ENCODE data around the gene RPL19. TPM values are rescaled to one million over a fixed set of nuclear protein-coding genes. Genes with fewer than 3 reads are reported as not detected.

RPL19 gene
- total and polyA plus RNA-seq, 2 donors (not counting 3 experiments of a cell fraction or from before 2014, with no cell fraction given), result 1,802 to 1,958 TPM

GRCh38 chr17:39196241-39196807 lies 3.8 kb upstream of the RPL19 start:
- no peaks in the 10 kb centered on the region for H3K9me3 ChIP-seq (replicated peaks; ENCODE audit: control insufficient read depth, insufficient read depth, low read length)
- DNase-seq (ENCODE audit: low read depth, low spot score) (no peak), FAIRE-seq (no peak)
- H3K9me1 ChIP-seq (replicated peaks; ENCODE audit: control insufficient read depth, extremely low read depth, insufficient read depth, low read length), result no peaks in the 10 kb centered on the region
- H3K4me2 ChIP-seq (ENCODE audit: insufficient read depth, low read length), result peak overlapping the region; percentile 44
- POLR2A ChIA-PET, result interaction anchor here (0.6 kb wide), 1 partner anchor 373 kb away, joined by 4 read pairs; no protein-coding TSS in a partner anchor
- H3K27me3 ChIP-seq (ENCODE audit: control insufficient read depth in 2 of 2, insufficient read depth in 2 of 2, low read length in 2 of 2), result no peaks in the 10 kb centered on the region
- intact Hi-C loops (cut with micrococcal nuclease), result no loop called here
- H2AFZ ChIP-seq (ENCODE audit: low read depth, low read length), result no peak overlapping the region
- no TSS peak for BruUV-seq (replicated peaks)
- CTCF ChIA-PET, result interaction anchor here (0.7 to 3.0 kb wide), 7 partner anchors 18 to 43 kb away, joined by 3 to 14 read pairs (median 6); no protein-coding TSS in a partner anchor
- peaks cover 30% of the 10 kb centered on the region for H3K79me2 ChIP-seq (ENCODE audit: control insufficient read depth, insufficient read depth, low read length)
- dilution Hi-C loops (cut with MboI; ENCODE audit: extremely low pct_ligation_motif_present, low sequenced_read_pairs), result no loop called here
- no peak overlapping the region for H3K9ac ChIP-seq (replicated peaks; ENCODE audit: extremely low read depth, insufficient read depth, low read length)
- H3K36me3 ChIP-seq (ENCODE audit: control insufficient read depth in 2 of 2, extremely low read depth in 1 of 2, insufficient read depth in 2 of 2, low read length in 2 of 2), result peaks cover 2 to 15% of the 10 kb centered on the region in 2 experiments
- no peak overlapping the region for H3K27ac ChIP-seq (ENCODE audit: insufficient read depth, low read depth, low read length)
- TF ChIP-seq POLR2AphosphoS5 (IDR thresholded peaks at IDR 0.05; ENCODE audit: insufficient read depth, low read depth, low read length) (no peak), CTCF (IDR thresholded peaks at IDR 0.05; ENCODE audit: extremely low read depth in 1 of 2, insufficient read depth in 1 of 2, low read depth in 1 of 2, low read length in 2 of 2) (no peak), JUN (IDR thresholded peaks at IDR 0.05; ENCODE audit: borderline replicate concordance, insufficient read depth, insufficient read length, low read depth) (no peak), FOS (IDR thresholded peaks at IDR 0.05; ENCODE audit: borderline replicate concordance, insufficient read depth, low read length) (no peak), GATA2 (IDR thresholded peaks at IDR 0.05; ENCODE audit: insufficient read depth, insufficient read length, low read depth, low read length) (no peak), POLR2A (IDR thresholded peaks at IDR 0.05; ENCODE audit: low read depth, low read length) (no peak), EZH2 (IDR thresholded peaks at IDR 0.05; ENCODE audit: borderline replicate concordance, low read depth, low read length, severe bottlenecking) (no peak), MAX (IDR thresholded peaks at IDR 0.05; ENCODE audit: insufficient read depth, insufficient read length) (no peak), MYC (IDR thresholded peaks at IDR 0.05; ENCODE audit: low read depth, low read length) (no peak)
- H3K4me3 ChIP-seq (replicated peaks in 1 of 3; ENCODE audit: insufficient read depth in 1 of 3, low read depth in 1 of 3, low read length in 3 of 3), result peak overlapping the region in 2 of 3 experiments; percentile 18 to 58
- peaks cover 12% of the 10 kb centered on the region for H3K4me1 ChIP-seq (ENCODE audit: control insufficient read depth, extremely low read depth, insufficient read depth, low read length)
- no peaks in the 10 kb centered on the region for H4K20me1 ChIP-seq (replicated peaks; ENCODE audit: control insufficient read depth, extremely low read depth, insufficient read depth, low read length)
